ENCODE measurements around the gene ARHGAP15. TPM values are rescaled to one million over a fixed set of nuclear protein-coding genes. Genes with fewer than 3 reads are reported as not detected.
A peak's percentile ranks its signal among the peaks of the same experiment; 100 is the strongest.

The ARHGAP15 gene
- total RNA-seq, 1 donor from 2014 or later, result 18.5 TPM

GRCh38 chr2:143162123-143162837 lies 33.1 kb downstream of the ARHGAP15 start:
- intact Hi-C loops (cut with DNase I), result no loop called here
- DNase-seq, result no peak
- ATAC-seq, result peak; percentile 88 to 93
- Histone ChIP-seq H3K9me3 (no peaks in the 10 kb centered on the region), H3K36me3 (no peaks in the 10 kb centered on the region), H3K4me3 (no peak overlapping the region), H3K27ac (no peak overlapping the region), H3K4me1 (no peaks in the 10 kb centered on the region), H3K27me3 (ENCODE audit: low read depth) (no peaks in the 10 kb centered on the region)
- TF ChIP-seq, protein P1, sequence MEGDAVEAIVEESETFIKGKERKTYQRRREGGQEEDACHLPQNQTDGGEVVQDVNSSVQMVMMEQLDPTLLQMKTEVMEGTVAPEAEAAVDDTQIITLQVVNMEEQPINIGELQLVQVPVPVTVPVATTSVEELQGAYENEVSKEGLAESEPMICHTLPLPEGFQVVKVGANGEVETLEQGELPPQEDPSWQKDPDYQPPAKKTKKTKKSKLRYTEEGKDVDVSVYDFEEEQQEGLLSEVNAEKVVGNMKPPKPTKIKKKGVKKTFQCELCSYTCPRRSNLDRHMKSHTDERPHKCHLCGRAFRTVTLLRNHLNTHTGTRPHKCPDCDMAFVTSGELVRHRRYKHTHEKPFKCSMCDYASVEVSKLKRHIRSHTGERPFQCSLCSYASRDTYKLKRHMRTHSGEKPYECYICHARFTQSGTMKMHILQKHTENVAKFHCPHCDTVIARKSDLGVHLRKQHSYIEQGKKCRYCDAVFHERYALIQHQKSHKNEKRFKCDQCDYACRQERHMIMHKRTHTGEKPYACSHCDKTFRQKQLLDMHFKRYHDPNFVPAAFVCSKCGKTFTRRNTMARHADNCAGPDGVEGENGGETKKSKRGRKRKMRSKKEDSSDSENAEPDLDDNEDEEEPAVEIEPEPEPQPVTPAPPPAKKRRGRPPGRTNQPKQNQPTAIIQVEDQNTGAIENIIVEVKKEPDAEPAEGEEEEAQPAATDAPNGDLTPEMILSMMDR (IDR thresholded peaks at IDR 0.05), result peak; percentile 60

GRCh38 chr2:143162997-143163396 lies 33.8 kb downstream of the ARHGAP15 start:
- Histone ChIP-seq H3K27me3 (ENCODE audit: low read depth) (no peaks in the 10 kb centered on the region), H3K27ac (no peak overlapping the region), H3K9me3 (no peaks in the 10 kb centered on the region), H3K36me3 (no peaks in the 10 kb centered on the region), H3K4me1 (no peaks in the 10 kb centered on the region), H3K4me3 (no peak overlapping the region)
- intact Hi-C loops (cut with DNase I), result no loop called here
- DNase-seq (no peak), ATAC-seq (peak in 1 of 2 donors; percentile 75)
- TF ChIP-seq, protein P1 (IDR thresholded peaks at IDR 0.05), result no peak

DNA sequence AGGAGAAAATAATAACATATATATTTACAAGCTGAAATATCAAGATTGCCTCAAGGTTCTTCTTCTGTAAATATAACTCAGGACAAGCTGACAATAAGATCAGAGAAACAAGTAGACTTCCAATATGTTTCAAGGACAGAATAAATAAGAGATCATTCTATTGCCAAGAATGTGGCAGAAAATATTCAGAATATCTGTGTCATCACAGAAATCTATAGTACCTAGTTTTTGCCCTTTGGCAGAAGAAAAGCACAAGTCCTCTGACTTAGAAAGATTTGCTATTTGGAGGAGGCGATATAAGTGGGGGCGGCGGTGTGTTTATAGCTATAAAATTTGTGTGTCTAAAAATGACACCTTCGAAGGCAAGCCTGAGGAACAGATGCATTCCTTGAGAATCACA lies 34.3 kb downstream of the ARHGAP15 start:
- Histone ChIP-seq H3K4me3 (no peak overlapping the region), H3K27ac (no peak overlapping the region), H3K27me3 (ENCODE audit: low read depth) (no peaks in the 10 kb centered on the region), H3K36me3 (no peaks in the 10 kb centered on the region), H3K4me1 (no peaks in the 10 kb centered on the region), H3K9me3 (no peaks in the 10 kb centered on the region)
- no peak for DNase-seq
- ATAC-seq, result no peak
- TF ChIP-seq, protein P1 (IDR thresholded peaks at IDR 0.05), result no peak
- intact Hi-C loops (cut with DNase I), result no loop called here

GRCh38 chr2:143165291-143165690 lies 36.1 kb downstream of the ARHGAP15 start:
- no peaks in the 10 kb centered on the region for H3K4me1 ChIP-seq
- TF ChIP-seq, protein P1 (IDR thresholded peaks at IDR 0.05), result no peak
- DNase-seq (no peak), ATAC-seq (no peak)
- no peaks in the 10 kb centered on the region for H3K36me3 ChIP-seq
- no peak overlapping the region for H3K27ac ChIP-seq
- intact Hi-C loops (cut with DNase I), result no loop called here
- H3K9me3 ChIP-seq, result no peaks in the 10 kb centered on the region
- no peaks in the 10 kb centered on the region for H3K27me3 ChIP-seq (ENCODE audit: low read depth)
- H3K4me3 ChIP-seq, result no peak overlapping the region

DNA sequence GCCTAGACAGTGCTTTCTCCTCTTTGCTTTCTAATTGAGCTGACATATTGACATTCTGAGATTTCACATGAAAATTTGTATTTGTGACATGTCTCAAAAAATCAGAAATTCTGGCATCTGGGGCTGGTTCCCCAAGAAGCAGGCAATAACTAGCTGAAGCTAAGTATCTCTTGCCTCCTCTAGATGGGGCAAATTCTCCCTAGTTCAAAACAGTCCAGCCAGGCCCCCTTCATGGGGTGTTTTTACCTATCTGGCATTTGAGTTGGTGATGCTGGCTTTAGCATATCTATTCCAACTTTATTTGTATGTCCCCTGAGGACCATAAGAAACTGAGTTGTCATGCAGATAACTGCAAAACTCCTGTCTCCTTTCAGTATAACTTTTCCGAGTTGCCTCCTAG lies 39.9 kb downstream of the ARHGAP15 start:
- intact Hi-C loops (cut with DNase I), result no loop called here
- H3K27me3 ChIP-seq (ENCODE audit: low read depth), result no peaks in the 10 kb centered on the region
- no peaks in the 10 kb centered on the region for H3K4me1 ChIP-seq
- H3K9me3 ChIP-seq, result no peaks in the 10 kb centered on the region
- no peak overlapping the region for H3K27ac ChIP-seq
- no peak for ATAC-seq
- H3K36me3 ChIP-seq, result no peaks in the 10 kb centered on the region
- H3K4me3 ChIP-seq, result no peak overlapping the region
- no peak for DNase-seq
- TF ChIP-seq, protein P1 (IDR thresholded peaks at IDR 0.05), result no peak

Data from lower lobe of right lung (tissue), 2 donors.